HG03571 (cell line): ENCODE data around the gene SLAIN2.
"Not testable (repeated sequence)": the region's sequence is repeated elsewhere in the genome, so short reads cannot be mapped to it uniquely, and the experiment has no call there.

Experiments
- ATAC-seq: cut with Tn5 transposase; IDR thresholded peaks from one replicate; pipeline ENCODE4 v1.9.1; 2021; ENCODE audit not compliant: unreplicated experiment

SLAIN2 gene

GRCh38 chr4:48340965-48341775 lies at the start of gene SLAIN2:
TSS of gene SLAIN2 (plus strand) at chr4:48341529. CDS start at chr4:48341740, 211 bp downstream.
- ATAC-seq = peak; percentile 86

- not testable (repeated sequence) for ATAC-seq
Observed at GRCh38 chr4:48292218-48292790, 49.0 kb upstream of the SLAIN2 start.

GRCh38 chr4:48295116-48295515 lies 46.2 kb upstream of the SLAIN2 start:
- no peak for ATAC-seq

- ATAC-seq = peak; percentile 86
Observed at GRCh38 chr4:48296365-48296764, 45.0 kb upstream of the SLAIN2 start.

DNA sequence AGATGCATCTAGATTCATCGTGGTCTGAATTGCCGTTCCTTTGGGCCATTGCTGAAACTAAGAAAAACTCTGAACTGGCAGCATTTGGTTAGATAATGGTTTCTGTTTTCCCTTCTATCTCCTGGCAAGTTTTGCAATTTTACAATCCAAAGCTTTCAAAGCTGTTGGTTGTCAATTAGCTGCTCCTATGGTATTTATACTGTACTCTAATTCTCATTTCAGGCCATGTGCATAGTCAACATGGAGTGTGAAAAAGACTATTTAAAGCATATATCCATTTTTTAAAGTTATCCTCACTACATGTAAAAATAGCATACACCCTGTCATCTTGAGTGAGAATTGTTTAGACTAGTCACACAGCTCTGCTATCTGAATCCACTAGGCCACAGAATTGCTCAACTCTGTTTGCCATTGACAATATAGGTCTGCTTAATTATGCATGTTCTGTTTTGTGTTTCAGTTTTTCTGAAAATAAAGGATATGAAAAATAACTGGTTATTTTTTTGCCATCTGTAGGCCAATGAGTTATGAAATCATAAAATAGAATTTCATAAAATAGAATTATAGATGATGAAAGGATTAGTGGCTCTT lies 44.0 kb upstream of the SLAIN2 start:
- no peak for ATAC-seq

DNA sequence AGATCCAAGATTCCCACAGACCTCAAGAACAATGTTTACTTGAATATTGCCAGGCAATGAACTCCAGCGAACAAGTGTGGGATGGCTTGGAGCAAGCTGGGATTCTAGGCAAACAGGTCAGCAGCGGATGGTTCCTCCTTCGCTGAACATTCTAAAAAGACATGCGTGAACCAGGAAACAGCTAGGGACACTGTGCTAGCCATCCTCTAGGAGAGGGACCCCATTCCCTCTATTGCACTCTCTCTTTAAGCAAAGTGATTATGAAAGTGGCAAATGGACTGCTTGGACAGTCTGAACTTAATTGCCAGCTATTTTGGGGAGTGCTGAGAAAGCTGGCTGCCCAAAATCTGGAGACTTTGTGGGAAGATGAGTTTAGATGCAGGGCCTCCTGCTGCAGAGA lies 41.8 kb upstream of the SLAIN2 start:
- no peak for ATAC-seq

DNA sequence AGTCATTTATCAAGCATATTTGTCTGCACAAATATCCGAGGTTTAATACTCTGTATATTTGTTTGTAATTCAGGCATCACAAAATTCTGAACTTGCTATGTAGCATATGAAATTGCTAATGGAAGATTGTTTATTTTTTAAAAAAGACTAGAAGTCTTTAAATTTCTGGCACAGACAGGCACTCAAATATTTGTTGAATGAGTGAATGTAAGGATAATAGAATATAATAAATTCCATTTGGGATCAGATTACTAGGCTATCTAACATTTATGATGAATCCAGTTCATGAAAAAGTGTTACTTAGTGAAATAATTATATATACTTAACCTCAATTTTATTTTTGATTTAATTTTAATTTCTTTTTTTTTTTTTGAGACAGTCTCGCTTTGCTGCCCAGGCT lies 41.3 kb upstream of the SLAIN2 start:
- ATAC-seq = no peak

GRCh38 chr4:48305508-48305907 lies 35.8 kb upstream of the SLAIN2 start:
- no peak for ATAC-seq

DNA sequence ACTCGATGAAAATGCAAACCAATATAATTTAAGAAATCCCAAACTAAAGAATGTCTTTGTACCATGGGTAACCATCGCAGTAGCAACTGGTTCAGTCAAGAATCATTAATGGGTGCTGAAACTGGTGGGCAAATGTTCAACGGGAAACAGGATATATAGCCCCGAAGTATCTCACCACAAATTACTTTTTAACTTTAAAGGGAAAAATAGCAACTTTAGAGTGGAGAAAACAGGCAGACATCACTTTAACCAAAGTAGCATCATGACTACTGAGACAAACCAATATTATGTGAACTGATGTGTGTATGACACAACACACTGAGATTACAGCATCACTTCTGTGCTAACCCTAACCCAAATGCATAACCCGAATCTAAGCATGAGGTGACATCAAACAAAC lies 33.8 kb upstream of the SLAIN2 start:
- ATAC-seq = peak; percentile 83

DNA sequence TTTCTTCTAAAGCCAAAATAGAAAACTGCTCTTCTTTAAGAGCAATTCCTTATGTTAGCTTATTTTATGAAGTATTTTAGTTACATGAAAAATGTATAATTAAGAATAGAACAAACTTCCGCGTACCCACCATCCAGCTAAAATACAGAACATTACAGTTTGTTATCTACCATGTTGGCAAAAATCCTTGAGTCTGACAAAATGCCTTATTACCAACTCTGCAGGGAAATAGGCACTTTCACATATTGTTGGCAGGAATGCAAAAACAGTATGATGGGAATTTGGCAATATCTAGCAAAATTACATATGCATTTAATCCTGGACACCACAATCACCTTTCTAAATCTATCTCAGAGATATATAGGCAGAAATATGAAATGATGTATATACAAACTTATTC lies 32.4 kb upstream of the SLAIN2 start:
- no peak for ATAC-seq

- no peak for ATAC-seq
Observed at GRCh38 chr4:48311896-48312295, 29.4 kb upstream of the SLAIN2 start.

- ATAC-seq = not testable (repeated sequence)
Observed at GRCh38 chr4:48314746-48315145, 26.6 kb upstream of the SLAIN2 start.

DNA sequence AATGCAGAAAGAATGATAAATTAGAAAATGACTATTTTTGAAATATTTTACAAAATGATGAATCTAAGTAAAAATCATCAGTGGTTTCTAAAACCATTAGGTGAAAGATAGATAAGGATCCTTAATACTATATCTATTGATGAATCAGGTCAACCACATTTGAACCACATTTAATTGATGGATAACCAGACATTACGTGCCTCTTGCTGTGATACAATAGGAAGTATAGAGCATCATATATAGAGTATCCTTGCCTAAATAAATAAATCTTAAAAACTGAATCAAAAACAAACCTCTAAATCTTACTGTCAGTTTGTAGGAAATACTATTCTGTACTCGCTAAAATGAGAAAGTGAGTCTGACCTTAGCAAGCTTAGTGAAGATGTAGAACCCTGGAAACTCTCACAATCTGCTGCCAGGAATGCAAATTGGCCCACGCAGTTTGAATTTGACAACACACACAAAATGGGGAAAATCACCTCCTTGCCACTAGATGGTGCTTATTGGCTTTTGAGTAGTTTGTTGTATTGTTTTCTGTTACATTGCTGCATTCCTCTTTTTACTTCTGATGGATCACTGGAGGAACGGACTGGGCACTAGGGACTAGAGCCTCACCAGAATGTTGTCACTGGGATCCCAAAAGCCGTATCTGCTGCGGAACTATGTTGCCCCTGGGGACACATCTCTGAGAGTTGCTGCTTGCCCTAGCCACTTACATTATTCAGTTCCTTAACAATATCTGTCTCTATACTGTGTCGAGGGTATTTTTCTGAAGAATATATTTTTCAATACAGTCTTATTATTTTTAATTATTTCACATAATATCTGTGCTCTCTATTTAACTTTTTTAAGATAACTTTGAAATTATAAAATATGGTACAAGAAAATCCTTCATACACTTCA lies 25.4 kb upstream of the SLAIN2 start:
- ATAC-seq = no peak

DNA sequence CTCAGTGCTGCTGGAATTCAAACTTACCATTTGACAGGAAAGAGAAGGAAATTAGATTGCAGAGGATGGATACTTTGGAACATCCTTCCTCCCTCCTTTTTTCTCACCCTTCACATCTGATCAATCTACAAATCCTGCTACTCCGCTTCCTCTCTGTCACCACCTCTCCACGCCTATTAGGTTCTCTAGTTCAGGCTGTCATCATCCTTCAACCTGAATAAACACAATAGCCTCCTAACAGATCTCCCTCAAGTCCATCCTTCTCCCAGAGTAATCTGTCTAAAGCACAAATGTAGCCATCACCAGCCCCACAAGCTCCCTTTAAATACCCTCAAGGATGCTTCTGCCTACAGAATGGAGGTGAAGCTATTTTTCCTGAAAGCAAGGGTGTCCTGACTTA lies 20.0 kb upstream of the SLAIN2 start:
- ATAC-seq = no peak

- ATAC-seq = no peak
Observed at GRCh38 chr4:48322063-48322462, 19.3 kb upstream of the SLAIN2 start.

GRCh38 chr4:48324281-48324680 lies 17.0 kb upstream of the SLAIN2 start:
- no peak for ATAC-seq

DNA sequence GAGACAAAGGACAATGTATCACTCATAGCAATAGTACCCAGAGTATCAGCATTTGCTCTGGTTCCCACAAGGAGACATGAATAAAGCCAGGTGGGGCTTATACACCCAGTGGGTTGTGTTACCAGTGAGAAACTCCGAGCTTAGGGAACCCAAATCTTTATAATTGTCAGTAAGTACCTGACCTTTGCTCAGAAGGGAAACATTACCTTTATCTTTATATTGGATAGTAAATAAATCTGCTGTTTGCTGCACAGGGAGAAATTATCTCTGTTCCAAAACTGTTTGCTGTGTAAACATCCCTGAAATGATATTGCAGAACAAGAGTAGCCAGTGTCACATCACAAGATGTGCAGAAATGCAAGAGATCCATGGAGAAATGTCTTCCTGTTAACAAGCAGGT lies 12.1 kb upstream of the SLAIN2 start:
- ATAC-seq = no peak

- no peak for ATAC-seq
Observed at GRCh38 chr4:48329976-48330375, 11.4 kb upstream of the SLAIN2 start.

DNA sequence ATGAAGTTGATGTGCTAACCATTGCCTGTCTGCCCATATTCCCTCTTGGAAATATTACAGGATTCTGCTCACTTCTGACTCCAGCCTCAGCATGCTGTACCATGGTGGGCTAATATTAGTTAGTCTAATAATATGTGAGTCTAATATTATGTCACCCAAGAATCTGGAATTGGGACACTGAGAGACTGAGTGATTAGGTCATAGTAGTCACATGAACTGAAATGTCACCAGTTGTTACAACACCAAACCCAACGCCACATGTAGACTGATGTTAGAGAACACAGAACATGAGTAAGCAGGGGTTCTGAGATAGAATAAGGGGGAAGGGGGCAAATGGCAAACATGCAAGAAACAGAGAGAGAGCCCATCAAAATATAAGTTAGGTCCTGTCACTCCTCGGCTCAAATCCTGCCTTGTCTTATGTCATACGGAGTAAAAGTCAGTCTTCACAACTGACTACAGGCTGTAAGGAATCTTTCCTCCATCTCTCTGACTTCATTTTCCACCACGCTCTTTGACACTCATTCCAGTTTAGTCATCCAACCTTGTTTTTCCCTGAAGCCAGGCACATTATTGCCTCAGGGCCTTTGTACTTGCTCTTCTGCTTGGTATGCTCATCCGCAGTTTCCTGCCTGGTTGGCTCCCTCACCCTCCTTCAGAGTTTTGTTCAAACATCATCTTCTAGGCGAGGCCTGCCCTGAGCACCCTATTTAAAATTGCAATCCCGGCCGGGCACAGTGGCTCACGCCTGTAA lies 9.6 kb upstream of the SLAIN2 start:
- ATAC-seq = no peak

GRCh38 chr4:48332661-48333060 lies 8.7 kb upstream of the SLAIN2 start:
- ATAC-seq = no peak

DNA sequence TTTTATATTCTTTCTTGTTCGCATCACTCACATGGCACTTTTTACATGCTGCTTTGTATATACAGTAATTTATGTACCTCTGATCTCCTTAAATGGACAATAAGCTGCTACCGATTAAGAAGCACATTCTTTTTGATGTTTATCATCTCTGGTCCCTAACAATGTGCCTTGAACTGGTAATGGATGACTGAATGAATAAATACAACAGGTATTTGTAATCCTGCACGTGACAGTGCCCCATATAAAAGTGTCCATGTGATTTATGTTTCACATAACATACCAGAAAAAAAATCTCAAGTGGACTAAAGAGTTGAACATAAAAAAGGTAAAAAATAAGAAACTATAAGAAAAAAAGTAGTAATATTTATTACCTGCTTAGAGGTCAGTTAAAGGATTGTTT lies 7.7 kb upstream of the SLAIN2 start:
- no peak for ATAC-seq
